Activated T-cell treated with anti-CD3 and anti-CD28 coated beads for 48 hours (primary cell): ENCODE measurements around the gene ZNF667.

ENCODE experiments used
- DNase-seq: peaks from one replicate; pipeline ENCODE4 v3.0.0-alpha.2; 2020; ENCODE audit warnings: low read depth

ZNF667 gene

GRCh38 chr19:56393119-56394012 lies 83.8 kb downstream of the ZNF667 start, which contains the start of gene ZNF582:
Gene ZNF582 (minus strand): TSS chr19:56393534. CDS start chr19:56391752, 1,782 bp downstream.
- DNase-seq, result peak; percentile 85
